ENCODE measurements around the gene SLC30A5.
A peak's percentile ranks its signal among the peaks of the same experiment; 100 is the strongest.

DNA sequence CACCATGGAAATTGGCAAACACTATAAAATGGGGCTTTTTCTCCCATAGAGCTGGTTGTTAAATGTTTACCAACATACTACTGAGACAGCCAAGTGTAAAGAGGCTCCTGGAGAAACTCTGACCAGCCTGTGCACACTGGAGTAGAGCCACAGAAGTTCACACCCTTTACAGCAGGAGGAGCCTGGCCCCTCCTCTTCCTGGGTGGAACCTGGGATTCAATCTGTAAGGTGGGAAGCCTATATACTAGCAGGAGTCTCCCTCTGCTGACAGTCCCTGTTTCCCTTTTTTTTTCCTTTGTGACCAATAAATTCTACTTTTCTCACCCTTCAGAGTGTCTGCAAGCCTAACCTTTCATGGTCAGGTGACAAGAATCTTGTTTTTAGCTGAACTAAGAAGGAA lies 10.4 kb upstream of the SLC30A5 start:
- TF ChIP-seq, protein P1, sequence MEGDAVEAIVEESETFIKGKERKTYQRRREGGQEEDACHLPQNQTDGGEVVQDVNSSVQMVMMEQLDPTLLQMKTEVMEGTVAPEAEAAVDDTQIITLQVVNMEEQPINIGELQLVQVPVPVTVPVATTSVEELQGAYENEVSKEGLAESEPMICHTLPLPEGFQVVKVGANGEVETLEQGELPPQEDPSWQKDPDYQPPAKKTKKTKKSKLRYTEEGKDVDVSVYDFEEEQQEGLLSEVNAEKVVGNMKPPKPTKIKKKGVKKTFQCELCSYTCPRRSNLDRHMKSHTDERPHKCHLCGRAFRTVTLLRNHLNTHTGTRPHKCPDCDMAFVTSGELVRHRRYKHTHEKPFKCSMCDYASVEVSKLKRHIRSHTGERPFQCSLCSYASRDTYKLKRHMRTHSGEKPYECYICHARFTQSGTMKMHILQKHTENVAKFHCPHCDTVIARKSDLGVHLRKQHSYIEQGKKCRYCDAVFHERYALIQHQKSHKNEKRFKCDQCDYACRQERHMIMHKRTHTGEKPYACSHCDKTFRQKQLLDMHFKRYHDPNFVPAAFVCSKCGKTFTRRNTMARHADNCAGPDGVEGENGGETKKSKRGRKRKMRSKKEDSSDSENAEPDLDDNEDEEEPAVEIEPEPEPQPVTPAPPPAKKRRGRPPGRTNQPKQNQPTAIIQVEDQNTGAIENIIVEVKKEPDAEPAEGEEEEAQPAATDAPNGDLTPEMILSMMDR (conservative IDR thresholded peaks at IDR 0.05; ENCODE audit: low read depth, low read length) = peak; percentile 51
- no peak for TF ChIP-seq EZH2 (IDR thresholded peaks at IDR 0.05; ENCODE audit: borderline replicate concordance, low read depth, low read length, poor library complexity, severe bottlenecking)

Data from A673 (cell line).